ENCODE results near the gene ZFYVE9. TPM values are rescaled to one million over a fixed set of nuclear protein-coding genes. Genes with fewer than 3 reads are reported as not detected.
"Not testable (repeated sequence)": the region's sequence is repeated elsewhere in the genome, so short reads cannot be mapped to it uniquely, and the experiment has no call there.

ZFYVE9 gene
- total and polyA plus RNA-seq, 2 donors: 3.6 to 6.8 TPM

DNA sequence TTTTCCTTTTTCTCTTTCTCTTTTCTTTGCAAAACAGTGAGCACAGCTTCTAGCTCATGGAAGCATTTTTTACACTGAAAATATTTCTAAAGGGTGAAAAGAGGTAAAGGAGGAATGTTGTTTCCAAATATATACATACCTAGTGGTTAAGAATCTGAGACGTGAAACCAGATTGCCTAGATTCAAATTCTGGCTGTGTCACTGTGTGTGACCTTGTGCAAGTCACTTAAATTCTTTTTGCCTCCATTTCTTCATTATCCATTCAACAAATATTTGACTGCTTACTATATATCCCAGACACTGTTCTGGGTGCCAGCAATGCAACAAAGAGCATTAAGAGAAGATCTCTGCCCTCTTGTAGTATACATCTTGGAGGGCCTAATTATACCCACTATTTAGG, 53.3 kb downstream of the ZFYVE9 start:
- 94% methylated on average over 1 of the region's 1 CpG for WGBS
- no peaks in the 10 kb centered on the region for H3K9me3 ChIP-seq (ENCODE audit: control insufficient read depth in 2 of 2, insufficient read depth in 1 of 2, low read length in 1 of 2)
- no peak for DNase-seq (ENCODE audit: low read depth in 6 of 9, low spot score in 9 of 9)
- no peak overlapping the region for H3K27ac ChIP-seq (ENCODE audit: low read depth in 1 of 2, low read length in 1 of 2)
- H3K4me3 ChIP-seq (ENCODE audit: low read length in 2 of 2): no peak overlapping the region
- no peaks in the 10 kb centered on the region for H3K4me1 ChIP-seq (ENCODE audit: control insufficient read depth in 2 of 2, insufficient read depth in 2 of 2, low read length in 2 of 2)
- H3K36me3 ChIP-seq (ENCODE audit: control insufficient read depth in 2 of 2, insufficient read depth in 2 of 2, low read length in 1 of 2): no peaks in the 10 kb centered on the region
- no peaks in the 10 kb centered on the region for H3K27me3 ChIP-seq (ENCODE audit: control insufficient read depth in 2 of 2, insufficient read depth in 1 of 2, low read length in 1 of 2)

DNA sequence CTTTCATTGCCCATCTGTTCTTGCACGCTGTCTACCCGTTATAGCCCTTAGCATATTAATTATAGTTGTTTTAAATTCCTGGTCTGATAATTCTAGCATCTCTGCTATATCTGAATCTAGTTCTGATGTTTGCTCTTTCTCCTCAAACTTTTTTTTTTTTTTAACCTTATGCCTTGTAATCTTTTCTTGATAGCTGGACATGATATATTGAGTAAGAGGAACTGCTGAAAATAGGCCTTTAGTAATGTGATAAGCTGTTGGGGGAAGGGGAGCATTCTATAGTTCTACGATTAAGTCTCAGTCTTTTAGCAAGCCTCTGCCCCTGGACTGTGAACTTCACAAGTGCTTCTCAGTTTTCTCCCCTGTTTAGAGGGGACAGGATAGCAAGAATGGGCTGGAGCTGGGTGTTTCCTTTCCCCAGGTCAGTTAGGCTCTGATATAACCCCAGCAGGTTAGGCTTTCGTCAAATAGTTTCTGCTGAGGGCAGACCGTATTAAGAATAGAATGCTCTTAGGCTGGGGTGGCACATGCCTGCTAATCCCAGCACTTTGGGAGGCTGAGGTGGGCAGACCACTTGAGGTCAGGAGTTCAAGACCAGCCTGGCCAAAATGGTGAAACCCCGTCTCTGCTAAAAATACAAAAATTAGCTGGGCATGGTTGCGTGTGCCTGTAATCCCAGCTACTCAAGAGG, 62.2 kb downstream of the ZFYVE9 start:
- WGBS: 95% methylated on average over 7 of the region's 7 CpGs
- Histone ChIP-seq H3K4me3 (ENCODE audit: low read length in 2 of 2) (no peak overlapping the region), H3K27ac (ENCODE audit: low read depth in 1 of 2, low read length in 1 of 2) (no peak overlapping the region), H3K36me3 (ENCODE audit: control insufficient read depth in 2 of 2, insufficient read depth in 2 of 2, low read length in 1 of 2) (no peaks in the 10 kb centered on the region), H3K9me3 (ENCODE audit: control insufficient read depth in 2 of 2, insufficient read depth in 1 of 2, low read length in 1 of 2) (no peaks in the 10 kb centered on the region), H3K27me3 (ENCODE audit: control insufficient read depth in 2 of 2, insufficient read depth in 1 of 2, low read length in 1 of 2) (peaks cover 0 to 2% of the 10 kb centered on the region in 2 donors), H3K4me1 (ENCODE audit: control insufficient read depth in 2 of 2, insufficient read depth in 2 of 2, low read length in 2 of 2) (no peaks in the 10 kb centered on the region)
- no peak for DNase-seq (ENCODE audit: low read depth in 6 of 9, low spot score in 9 of 9)

DNA sequence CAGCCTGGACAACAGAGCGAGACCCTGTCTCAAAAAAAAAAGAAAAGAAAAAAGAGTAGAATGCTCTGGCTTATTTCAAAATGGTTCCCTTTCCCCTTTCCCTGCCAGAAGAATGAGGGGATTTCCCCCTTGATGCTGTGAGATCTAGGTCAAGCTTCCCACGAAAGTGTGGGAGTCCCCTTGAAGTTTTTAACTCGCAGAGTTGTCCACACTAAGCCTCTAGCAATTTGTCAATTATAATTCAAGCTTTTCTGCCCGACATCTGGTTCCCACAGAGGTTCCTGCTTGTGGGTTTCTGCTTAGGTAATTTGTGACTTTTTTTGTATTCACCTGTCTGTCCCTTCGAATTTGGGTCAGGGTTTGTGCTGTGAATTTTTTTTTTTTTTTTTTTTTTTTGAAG, 62.8 kb downstream of the ZFYVE9 start:
- WGBS: 58% methylated on average over 5 of the region's 5 CpGs
- Histone ChIP-seq H3K27ac (ENCODE audit: low read depth in 1 of 2, low read length in 1 of 2) (no peak overlapping the region), H3K4me3 (ENCODE audit: low read length in 2 of 2) (no peak overlapping the region), H3K36me3 (ENCODE audit: control insufficient read depth in 2 of 2, insufficient read depth in 2 of 2, low read length in 1 of 2) (no peaks in the 10 kb centered on the region), H3K9me3 (ENCODE audit: control insufficient read depth in 2 of 2, insufficient read depth in 1 of 2, low read length in 1 of 2) (no peaks in the 10 kb centered on the region), H3K27me3 (ENCODE audit: control insufficient read depth in 2 of 2, insufficient read depth in 1 of 2, low read length in 1 of 2) (peaks cover 0 to 2% of the 10 kb centered on the region in 2 donors), H3K4me1 (ENCODE audit: control insufficient read depth in 2 of 2, insufficient read depth in 2 of 2, low read length in 2 of 2) (no peaks in the 10 kb centered on the region)
- DNase-seq (ENCODE audit: low read depth in 6 of 9, low spot score in 9 of 9): no peak

DNA sequence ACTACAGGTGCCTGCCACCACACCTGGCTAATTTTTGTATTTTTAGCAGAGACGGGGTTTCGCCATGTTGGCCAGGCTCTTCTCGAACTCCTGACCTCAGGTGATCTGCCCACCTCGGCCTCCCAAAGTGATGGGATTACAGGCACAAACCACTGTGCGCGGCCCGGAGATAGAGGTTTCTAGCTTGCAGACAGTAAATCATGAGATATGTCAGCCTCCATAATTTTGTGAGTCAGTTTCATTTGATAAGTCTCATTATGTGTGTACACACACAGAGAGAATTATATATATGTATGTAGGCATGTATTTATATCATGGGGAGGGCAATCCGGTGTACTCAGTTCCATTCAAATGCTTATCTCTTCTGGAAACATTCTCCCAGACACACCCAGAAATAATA, 64.8 kb downstream of the ZFYVE9 start:
- H3K27ac ChIP-seq (ENCODE audit: low read depth in 1 of 2, low read length in 1 of 2); H3K9me3 ChIP-seq (ENCODE audit: control insufficient read depth in 2 of 2, insufficient read depth in 1 of 2, low read length in 1 of 2); H3K27me3 ChIP-seq (ENCODE audit: control insufficient read depth in 2 of 2, insufficient read depth in 1 of 2, low read length in 1 of 2); H3K4me1 ChIP-seq (ENCODE audit: control insufficient read depth in 2 of 2, insufficient read depth in 2 of 2, low read length in 2 of 2); H3K4me3 ChIP-seq (ENCODE audit: low read length in 2 of 2); DNase-seq (ENCODE audit: low read depth in 6 of 9, low spot score in 9 of 9); H3K36me3 ChIP-seq (ENCODE audit: control insufficient read depth in 2 of 2, insufficient read depth in 2 of 2, low read length in 1 of 2): not testable (repeated sequence)
- over 99% methylated on average over 8 of the region's 8 CpGs for WGBS

DNA sequence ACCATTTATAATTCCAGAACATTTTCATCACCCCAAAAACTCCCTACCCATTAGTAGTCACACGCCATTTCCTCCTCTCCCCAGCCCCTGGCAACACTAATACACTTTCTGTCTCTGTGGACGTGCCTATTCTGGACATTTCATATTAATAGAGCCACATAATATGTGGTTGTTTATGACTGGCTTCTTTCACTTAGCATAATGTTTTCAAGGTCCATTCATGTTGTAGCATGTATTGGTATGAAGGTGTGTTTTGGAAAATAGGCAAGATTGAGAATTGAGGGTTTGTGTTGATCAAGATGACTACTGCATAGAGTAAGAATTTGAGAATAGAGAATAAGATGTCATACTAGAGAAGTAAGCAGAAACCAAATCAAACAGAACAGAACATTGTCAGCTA, 67.5 kb downstream of the ZFYVE9 start:
- DNase-seq (ENCODE audit: low read depth in 6 of 9, low spot score in 9 of 9): no peak
- 97% methylated on average over 2 of the region's 2 CpGs for WGBS
- Histone ChIP-seq H3K27ac (ENCODE audit: low read depth in 1 of 2, low read length in 1 of 2) (no peak overlapping the region), H3K36me3 (ENCODE audit: control insufficient read depth in 2 of 2, insufficient read depth in 2 of 2, low read length in 1 of 2) (no peaks in the 10 kb centered on the region), H3K27me3 (ENCODE audit: control insufficient read depth in 2 of 2, insufficient read depth in 1 of 2, low read length in 1 of 2) (no peaks in the 10 kb centered on the region), H3K9me3 (ENCODE audit: control insufficient read depth in 2 of 2, insufficient read depth in 1 of 2, low read length in 1 of 2) (no peaks in the 10 kb centered on the region), H3K4me1 (ENCODE audit: control insufficient read depth in 2 of 2, insufficient read depth in 2 of 2, low read length in 2 of 2) (no peaks in the 10 kb centered on the region), H3K4me3 (ENCODE audit: low read length in 2 of 2) (no peak overlapping the region)

DNA sequence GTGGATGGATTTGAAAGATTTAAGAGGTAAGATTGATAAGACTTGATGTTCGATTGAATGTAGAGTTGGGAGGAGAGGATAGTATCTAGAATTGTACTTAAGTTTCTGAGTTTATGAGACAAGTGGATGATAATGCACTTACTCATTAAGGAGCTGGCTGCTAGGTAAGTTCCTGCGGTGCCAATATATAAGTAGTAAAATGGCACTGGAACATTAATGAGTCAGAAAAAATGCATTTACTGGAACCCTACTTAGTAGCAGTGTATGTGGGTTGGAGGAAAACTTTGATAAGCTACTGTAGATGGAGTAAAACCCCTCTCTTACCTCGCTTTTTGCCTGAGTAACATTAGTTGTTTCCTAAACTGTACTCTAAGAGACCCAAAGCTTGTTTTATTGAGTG, 68.2 kb downstream of the ZFYVE9 start:
- Histone ChIP-seq H3K4me1 (ENCODE audit: control insufficient read depth in 2 of 2, insufficient read depth in 2 of 2, low read length in 2 of 2) (no peaks in the 10 kb centered on the region), H3K27ac (ENCODE audit: low read depth in 1 of 2, low read length in 1 of 2) (no peak overlapping the region), H3K36me3 (ENCODE audit: control insufficient read depth in 2 of 2, insufficient read depth in 2 of 2, low read length in 1 of 2) (no peaks in the 10 kb centered on the region), H3K27me3 (ENCODE audit: control insufficient read depth in 2 of 2, insufficient read depth in 1 of 2, low read length in 1 of 2) (no peaks in the 10 kb centered on the region), H3K9me3 (ENCODE audit: control insufficient read depth in 2 of 2, insufficient read depth in 1 of 2, low read length in 1 of 2) (no peaks in the 10 kb centered on the region), H3K4me3 (ENCODE audit: low read length in 2 of 2) (no peak overlapping the region)
- WGBS: 96% methylated on average over 3 of the region's 3 CpGs
- no peak for DNase-seq (ENCODE audit: low read depth in 6 of 9, low spot score in 9 of 9)

DNA sequence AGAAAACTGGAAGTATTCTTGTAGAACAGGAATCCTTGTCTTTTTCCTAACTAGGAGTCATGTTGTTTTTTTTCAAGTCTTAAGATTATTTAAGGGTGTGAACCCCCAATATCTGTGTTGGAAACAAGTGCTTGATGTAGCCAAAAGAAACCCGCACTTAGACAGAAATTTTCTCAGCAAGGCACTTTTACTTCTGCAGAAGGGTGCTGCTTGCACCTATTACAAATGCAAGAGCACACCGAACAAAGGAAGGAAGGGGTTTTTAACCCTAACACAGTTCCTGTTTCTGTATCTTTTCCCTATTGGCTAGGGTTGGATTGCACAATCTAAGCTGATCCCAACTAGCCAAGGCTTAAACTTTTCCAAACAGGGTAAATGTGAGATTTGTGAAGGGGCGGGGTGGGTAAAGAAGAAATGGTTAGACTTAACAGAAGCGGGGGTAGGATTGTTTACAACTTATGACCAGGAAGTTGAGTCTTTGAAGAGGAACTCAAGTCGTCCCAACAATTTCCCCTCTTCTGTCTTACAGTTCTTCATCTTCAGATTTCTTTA, 75.1 kb downstream of the ZFYVE9 start:
- no peak for DNase-seq (ENCODE audit: low read depth in 6 of 9, low spot score in 9 of 9)
- H3K36me3 ChIP-seq (ENCODE audit: control insufficient read depth in 2 of 2, insufficient read depth in 2 of 2, low read length in 1 of 2): no peaks in the 10 kb centered on the region
- 94% methylated on average over 5 of the region's 5 CpGs for WGBS
- no peaks in the 10 kb centered on the region for H3K4me1 ChIP-seq (ENCODE audit: control insufficient read depth in 2 of 2, insufficient read depth in 2 of 2, low read length in 2 of 2)
- peaks cover 3 to 9% of the 10 kb centered on the region in 2 donors for H3K9me3 ChIP-seq (ENCODE audit: control insufficient read depth in 2 of 2, insufficient read depth in 1 of 2, low read length in 1 of 2)
- H3K27me3 ChIP-seq (ENCODE audit: control insufficient read depth in 2 of 2, insufficient read depth in 1 of 2, low read length in 1 of 2): no peaks in the 10 kb centered on the region
- H3K27ac ChIP-seq (ENCODE audit: low read depth in 1 of 2, low read length in 1 of 2): no peak overlapping the region
- H3K4me3 ChIP-seq (ENCODE audit: low read length in 2 of 2): no peak overlapping the region

DNA sequence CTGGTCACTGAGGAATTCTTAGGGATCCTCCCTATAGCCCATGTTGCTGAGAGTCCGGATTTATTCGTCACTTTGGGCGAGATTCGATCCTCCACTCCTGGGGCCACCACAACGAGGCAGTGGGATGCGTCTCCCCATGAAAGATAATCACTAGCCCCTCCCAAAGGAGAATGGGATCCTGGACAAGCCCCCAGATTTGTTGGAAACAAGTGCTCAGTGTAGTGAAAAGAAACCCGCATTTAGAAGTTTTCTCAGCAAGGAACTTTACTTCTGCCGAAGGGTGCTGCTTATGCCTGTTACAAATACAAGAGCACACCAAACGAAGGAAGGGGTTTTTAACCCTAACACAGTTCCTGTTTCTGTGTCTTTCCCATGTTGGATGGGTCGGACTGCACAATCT, 83.3 kb downstream of the ZFYVE9 start:
- Histone ChIP-seq H3K36me3 (ENCODE audit: control insufficient read depth in 2 of 2, insufficient read depth in 2 of 2, low read length in 1 of 2) (no peaks in the 10 kb centered on the region), H3K9me3 (ENCODE audit: control insufficient read depth in 2 of 2, insufficient read depth in 1 of 2, low read length in 1 of 2) (peaks cover 2 to 9% of the 10 kb centered on the region in 2 donors), H3K27ac (ENCODE audit: low read depth in 1 of 2, low read length in 1 of 2) (no peak overlapping the region), H3K4me1 (ENCODE audit: control insufficient read depth in 2 of 2, insufficient read depth in 2 of 2, low read length in 2 of 2) (no peaks in the 10 kb centered on the region), H3K27me3 (ENCODE audit: control insufficient read depth in 2 of 2, insufficient read depth in 1 of 2, low read length in 1 of 2) (no peaks in the 10 kb centered on the region), H3K4me3 (ENCODE audit: low read length in 2 of 2) (no peak overlapping the region)
- 98% methylated on average over 10 of the region's 10 CpGs for WGBS
- no peak for DNase-seq (ENCODE audit: low read depth in 6 of 9, low spot score in 9 of 9)

DNA sequence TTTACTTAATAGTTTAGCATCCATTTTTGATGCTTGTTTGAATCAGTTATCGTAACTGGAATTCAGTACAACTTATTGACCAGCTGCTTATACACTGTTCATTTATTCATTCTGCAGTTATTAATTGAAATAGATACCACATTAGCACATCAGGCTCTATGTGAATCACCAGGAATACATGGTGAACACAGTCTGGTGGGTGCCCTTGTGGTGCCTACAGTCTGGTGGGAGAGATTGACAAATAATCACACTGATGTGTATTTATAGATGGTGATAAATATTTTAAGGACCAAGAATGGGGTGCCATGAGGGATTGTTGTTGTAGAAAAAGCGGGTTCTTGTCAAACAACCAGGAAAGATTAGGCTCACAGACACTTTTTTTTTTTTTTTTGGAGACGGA, 87.6 kb downstream of the ZFYVE9 start:
- no peak for DNase-seq (ENCODE audit: low read depth in 6 of 9, low spot score in 9 of 9)
- H3K27ac ChIP-seq (ENCODE audit: low read depth in 1 of 2, low read length in 1 of 2): no peak overlapping the region
- H3K27me3 ChIP-seq (ENCODE audit: control insufficient read depth in 2 of 2, insufficient read depth in 1 of 2, low read length in 1 of 2): no peaks in the 10 kb centered on the region
- no peaks in the 10 kb centered on the region for H3K4me1 ChIP-seq (ENCODE audit: control insufficient read depth in 2 of 2, insufficient read depth in 2 of 2, low read length in 2 of 2)
- peaks cover 2 to 9% of the 10 kb centered on the region in 2 donors for H3K9me3 ChIP-seq (ENCODE audit: control insufficient read depth in 2 of 2, insufficient read depth in 1 of 2, low read length in 1 of 2)
- H3K36me3 ChIP-seq (ENCODE audit: control insufficient read depth in 2 of 2, insufficient read depth in 2 of 2, low read length in 1 of 2): no peaks in the 10 kb centered on the region
- WGBS: 91% methylated on average over 3 of the region's 3 CpGs
- H3K4me3 ChIP-seq (ENCODE audit: low read length in 2 of 2): no peak overlapping the region
